Erythroblast (primary cell): ENCODE results near the gene KAZN.

ENCODE experiments used
- GATA1 ChIP-seq: IDR thresholded peaks from 2 replicates; pipeline ENCODE4 v1.6.1; 2011; ENCODE audit warnings: low read depth, mild to moderate bottlenecking, control low read depth, low read length, moderate library complexity
- POLR2A ChIP-seq: IDR thresholded peaks from 2 replicates; pipeline ENCODE4 v1.6.1; 2011; ENCODE audit warnings: mild to moderate bottlenecking, low read length

DNA sequence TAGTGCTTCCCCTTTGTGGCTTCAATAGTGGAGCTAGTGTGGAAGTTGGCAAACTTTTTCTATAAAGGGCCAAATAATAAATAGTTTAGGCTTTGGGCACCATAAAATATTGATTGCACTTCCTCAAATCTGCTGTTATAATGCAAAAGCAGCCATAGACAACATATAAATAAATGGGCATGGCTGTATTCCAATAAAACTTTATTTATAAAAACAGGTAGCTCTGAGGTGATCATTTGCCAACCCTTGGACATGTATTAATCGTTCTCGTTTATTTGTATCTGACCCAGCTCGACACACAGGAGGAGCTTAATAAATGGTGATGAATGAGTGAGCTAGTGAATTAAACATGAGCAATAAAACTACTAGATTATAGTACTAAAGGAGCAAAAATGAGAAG, 13.3 kb downstream of the KAZN start:
- TF ChIP-seq GATA1: no peak
- TF ChIP-seq POLR2A: no peak
